Activated gamma-delta T cell (primary cell): ENCODE results near the gene LPCAT3.
"Not testable (repeated sequence)": the region's sequence is repeated elsewhere in the genome, so short reads cannot be mapped to it uniquely, and the experiment has no call there.

Experiments
- DNase-seq: peaks from one replicate; lab custom pipeline; 2025; lab: John Stamatoyannopoulos, UW
- total RNA-seq, 2 donors: gene quantifications; one replicate each; lab custom pipeline; 2026; lab: John Stamatoyannopoulos, UW

The LPCAT3 gene, protein sequence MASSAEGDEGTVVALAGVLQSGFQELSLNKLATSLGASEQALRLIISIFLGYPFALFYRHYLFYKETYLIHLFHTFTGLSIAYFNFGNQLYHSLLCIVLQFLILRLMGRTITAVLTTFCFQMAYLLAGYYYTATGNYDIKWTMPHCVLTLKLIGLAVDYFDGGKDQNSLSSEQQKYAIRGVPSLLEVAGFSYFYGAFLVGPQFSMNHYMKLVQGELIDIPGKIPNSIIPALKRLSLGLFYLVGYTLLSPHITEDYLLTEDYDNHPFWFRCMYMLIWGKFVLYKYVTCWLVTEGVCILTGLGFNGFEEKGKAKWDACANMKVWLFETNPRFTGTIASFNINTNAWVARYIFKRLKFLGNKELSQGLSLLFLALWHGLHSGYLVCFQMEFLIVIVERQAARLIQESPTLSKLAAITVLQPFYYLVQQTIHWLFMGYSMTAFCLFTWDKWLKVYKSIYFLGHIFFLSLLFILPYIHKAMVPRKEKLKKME
- total RNA-seq: 15.6 to 18.6 reads per million in 2 donors

GRCh38 chr12:7018350-7019042, at the start of gene LPCAT3:
Gene LPCAT3, minus strand, starts transcription at chr12:7018476. Its CDS starts 52 bp downstream, at chr12:7018424.
- peak; percentile 96 for DNase-seq

DNA sequence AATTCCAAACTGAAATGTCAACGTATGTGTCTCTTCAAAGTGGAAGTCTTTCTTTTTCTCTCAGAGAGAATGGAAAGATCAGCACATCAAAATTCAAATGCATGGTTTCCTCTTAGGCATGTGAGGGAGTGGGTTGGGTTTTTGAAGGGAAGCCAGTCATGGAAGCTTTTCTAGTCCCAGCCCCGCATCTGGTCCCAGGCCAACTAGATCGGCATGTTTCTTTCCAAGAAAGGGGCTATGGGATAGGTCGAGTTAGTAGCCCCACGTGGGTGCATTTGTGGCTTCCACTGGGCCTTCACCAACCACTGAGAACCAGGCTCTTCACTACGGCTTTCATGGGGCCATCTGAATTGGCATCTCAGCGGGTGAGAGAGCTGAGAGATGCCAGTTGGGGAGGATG, 48.8 kb upstream of the LPCAT3 start:
- no peak for DNase-seq

DNA sequence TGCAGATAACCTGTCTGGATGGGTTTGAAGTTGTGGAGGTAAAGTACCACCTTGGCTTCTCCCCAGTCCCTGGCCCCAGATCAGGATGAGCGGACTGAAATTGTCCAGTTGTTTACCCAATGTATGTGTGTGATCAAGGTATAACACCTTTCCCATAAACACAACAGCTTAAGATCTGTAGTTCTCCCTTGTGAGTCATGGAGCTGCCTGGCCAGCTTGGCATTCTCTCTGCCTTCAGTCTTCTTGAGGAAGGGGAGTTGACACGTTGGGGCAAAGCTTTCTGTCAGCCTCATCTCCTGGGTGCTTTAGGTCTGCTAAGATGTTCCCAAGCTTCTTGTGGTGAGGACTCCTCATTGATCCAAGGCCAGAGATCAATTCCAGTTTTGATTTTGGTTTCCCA, 48.3 kb upstream of the LPCAT3 start:
- no peak for DNase-seq

DNA sequence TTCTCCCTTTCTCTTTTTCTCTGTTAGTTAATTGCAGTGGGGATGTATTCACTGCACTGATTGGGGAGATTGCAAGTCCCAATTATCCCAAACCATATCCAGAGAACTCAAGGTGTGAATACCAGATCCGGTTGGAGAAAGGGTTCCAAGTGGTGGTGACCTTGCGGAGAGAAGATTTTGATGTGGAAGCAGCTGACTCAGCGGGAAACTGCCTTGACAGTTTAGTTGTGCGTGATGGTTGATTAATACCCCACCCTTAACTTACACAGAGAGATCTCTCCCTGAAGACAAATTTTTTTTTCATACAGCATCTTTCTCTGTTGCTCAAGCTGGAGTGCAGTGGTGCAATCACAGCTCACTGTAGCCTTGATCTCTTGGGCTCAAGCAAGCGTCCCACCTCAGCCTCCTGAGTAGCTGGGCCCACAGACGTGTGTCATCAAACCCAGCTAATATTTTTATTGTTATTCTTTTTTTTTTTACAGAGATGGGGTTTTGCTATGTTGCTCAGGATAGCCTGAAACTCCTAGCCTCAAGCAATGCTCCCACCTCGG, 46.9 kb upstream of the LPCAT3 start:
- DNase-seq: no peak

DNA sequence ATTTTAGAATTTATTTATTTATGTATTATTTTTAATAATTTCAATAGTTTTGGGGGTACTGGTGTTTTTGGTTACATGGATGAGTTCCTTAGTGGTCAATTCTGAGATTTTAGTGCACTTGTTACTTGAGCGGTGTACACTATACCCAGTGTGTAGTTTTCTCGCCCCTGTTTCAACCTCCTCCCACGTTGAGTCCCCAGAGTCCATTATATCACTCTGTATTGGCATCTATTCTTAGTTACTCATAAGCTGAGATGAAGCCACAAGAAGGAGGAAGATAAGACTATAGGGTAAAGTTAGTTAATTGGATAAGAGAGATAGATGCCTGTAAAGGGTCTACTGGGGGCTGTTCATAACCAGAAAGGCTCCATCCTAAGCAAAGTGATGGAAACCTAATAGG, 46.2 kb upstream of the LPCAT3 start:
- no peak for DNase-seq

GRCh38 chr12:7061596-7061995, 43.3 kb upstream of the LPCAT3 start:
- no peak for DNase-seq

- DNase-seq: no peak
Observed at GRCh38 chr12:7061138-7061537, 42.9 kb upstream of the LPCAT3 start.

- DNase-seq: no peak
Observed at GRCh38 chr12:7060353-7060954, 42.2 kb upstream of the LPCAT3 start, which contains the start of gene C1S. Gene C1S, plus strand, starts transcription at chr12:7060718. Its CDS starts 1,195 bp downstream, at chr12:7061913.

GRCh38 chr12:7059780-7060179, 41.5 kb upstream of the LPCAT3 start:
- no peak for DNase-seq

DNA sequence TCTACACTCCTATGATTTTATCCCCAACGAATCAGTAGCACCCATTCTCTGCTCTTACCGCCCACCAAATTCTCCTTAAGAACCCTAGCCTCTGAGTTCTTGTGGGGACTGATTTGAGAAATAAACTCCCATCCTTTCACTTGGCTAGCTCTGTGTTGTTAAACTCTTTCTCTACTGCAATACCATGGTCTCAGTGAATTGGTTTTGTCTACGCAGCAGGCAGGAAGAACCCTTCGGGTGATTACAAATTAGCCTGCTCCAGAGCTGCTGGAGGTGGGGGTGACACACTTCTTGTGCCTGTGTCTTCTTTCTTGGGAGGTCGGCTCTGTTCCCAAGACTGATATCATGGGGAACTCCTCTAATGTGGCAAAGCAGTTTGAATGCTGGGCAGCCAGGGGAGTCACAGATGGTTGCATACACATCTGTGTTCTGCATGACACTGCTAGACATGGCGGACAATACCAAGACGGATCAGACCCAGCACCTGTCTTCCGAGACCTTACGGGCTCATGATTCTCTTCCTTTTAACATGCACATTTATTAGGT, 40.6 kb upstream of the LPCAT3 start:
- no peak for DNase-seq

DNA sequence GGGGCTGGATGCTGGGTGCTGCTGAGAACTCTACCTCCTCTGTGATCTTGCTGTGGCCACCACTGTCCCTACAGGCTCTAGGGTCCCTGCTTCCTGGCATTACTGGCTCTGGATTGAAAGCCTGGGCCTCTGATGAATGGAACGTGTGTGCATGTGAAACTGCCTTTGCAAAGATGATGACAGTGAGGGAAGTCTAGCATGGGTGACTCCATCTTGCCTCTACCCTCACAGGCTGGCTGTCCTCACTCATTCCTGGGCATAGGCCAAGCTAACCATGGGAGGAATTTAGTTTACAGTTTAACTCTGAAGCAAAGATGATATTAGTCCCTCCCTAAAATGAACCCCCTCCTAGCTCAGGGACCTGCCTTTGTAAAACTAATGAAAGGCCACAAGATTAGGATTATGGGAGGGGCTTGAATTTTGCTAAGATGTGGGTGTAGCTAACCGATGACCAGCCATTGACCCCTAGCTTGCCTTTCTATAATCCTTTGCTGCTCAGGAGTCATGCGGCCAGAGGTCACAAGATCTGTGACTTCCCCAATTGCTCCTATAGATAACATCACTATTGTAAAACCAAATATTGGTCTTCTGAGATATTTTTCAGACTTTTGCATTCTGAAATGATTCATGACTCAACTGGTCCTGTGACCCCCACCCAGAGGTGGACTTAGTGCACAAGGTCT, 40.0 kb upstream of the LPCAT3 start:
- DNase-seq: no peak

DNA sequence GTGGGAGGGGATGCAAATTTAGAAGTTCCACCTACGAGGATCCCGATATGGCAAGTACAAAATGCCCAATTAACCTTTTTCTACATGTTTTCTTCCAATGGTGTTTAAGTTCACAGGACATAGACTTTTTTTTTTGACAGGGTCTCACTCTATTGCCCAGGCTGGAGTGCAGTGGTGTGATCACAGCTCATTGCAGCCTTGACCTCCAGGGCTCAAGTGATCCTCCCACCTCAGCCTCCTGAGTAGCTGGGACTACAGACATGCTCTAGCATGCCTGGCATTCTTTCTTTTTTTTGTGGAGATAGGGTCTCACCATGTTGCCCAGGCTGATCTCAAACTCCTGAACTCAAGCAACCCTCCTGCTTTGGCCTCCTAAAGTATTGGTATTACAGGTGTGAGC, 37.5 kb upstream of the LPCAT3 start:
- DNase-seq: not testable (repeated sequence)

DNA sequence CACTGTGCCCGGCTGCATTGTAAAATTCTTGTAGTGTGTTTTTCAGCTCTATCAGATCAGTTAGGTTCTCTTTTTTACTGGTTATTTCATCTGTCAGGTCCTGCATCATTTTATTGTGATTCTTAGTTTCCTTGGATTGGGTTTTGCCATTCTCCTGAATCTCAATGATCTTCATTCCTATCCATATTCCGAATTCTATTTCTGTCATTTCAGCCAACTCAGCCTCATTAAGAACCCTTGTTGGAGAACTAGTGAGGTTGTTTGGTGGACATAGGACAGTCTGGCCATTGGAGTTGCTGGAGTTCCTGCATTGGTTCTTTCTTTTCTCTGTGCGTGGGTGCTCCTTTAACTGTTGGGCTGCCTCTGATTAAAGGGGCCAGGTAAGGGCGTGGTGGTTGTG, 36.6 kb upstream of the LPCAT3 start:
- DNase-seq: no peak

DNA sequence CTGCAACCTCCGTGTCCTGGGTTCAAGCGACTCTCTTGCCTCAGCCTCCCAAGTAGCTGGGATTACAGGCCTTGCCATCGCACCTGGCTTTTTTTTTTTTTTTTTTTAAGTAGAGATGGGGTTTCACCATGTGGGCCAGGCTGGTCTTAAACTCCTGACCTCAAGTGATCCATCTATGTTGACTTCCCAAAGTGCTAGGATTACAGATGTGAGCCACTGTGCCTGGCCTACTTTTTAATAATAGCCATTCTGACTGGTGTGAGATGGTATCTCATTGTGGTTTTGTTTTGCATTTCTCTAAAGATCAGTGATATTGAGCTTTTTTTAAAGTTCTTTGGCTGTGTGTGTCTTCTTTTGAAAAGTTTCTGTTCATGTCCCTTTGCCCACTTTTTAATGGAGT, 31.7 kb upstream of the LPCAT3 start:
- DNase-seq: not testable (repeated sequence)

DNA sequence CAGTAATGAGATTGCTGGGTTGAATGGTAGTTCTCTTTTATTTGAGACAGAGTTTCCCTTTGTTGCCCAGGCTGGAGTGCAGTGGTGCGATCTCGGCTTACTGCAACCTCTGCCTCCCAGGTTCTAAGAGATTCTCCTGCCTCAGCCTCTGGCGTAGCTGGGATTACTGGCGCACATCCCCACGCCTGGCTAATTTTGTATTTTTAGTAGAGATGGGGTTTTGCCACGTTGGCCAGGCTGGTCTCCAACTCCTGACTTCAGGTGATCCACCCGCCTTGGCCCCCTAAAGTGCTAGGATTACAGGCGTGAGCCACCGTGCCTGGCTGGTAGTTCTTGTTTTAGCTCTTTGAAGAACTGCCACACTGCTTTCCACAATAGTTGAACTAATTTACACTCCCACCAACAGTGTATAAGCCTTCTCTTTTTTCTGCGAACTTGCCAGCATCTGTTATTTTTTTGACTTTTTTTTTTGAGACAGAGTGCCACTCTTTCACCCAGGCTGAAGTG, 31.2 kb upstream of the LPCAT3 start:
- not testable (repeated sequence) for DNase-seq

DNA sequence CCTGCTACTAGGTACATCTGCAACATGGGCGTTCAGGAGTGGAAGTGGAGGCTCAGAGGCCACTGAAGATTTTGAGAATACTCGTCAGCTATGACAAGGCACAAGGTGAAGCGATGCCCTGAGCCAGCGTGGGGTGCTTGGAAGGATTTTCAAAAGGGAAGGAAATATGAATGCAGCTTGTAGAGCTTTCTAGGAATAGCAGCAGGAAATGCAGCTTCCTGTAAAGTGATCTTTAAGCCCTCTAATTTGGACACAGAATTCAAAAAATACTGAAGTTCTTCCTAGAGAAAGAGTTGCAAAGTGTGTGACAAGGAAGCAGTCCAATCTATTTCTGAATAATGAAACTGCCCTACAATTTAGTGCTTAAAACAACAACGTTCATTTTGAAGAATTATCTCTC, 29.0 kb upstream of the LPCAT3 start:
- DNase-seq: no peak

DNA sequence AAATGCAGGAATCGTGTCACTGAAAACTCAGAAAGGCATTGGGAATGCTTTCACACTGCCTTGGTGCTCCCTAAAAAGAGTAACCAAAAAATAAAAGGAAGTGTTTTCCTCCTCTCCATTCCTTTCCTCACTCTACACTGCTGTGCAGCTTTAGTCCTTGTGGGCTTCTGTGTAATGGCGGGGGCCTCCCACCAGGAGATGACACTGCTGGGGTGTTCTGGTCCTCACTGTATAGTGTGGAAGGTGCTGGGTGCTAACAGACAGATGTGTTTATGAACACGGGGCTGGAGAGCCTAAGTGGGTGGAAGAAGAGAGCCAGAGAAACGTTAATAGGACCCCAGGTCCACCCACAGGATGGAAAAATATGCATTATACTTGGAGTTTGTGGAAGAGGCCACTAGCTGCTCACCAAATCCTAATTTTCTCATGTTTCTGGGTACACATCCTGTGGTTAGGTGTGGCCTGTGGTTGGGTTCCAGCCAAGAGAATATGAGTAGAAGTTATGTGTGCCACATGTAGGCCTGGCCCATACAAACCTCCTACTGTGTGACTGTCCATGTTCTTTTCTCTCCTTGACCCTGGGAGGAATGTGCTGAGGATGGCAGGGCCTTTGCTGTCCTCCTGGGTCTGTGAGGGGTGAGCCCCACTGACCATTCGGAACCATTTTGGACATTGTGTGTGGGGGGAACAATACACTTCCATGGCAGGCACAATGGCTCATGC, 28.3 kb upstream of the LPCAT3 start:
- no peak for DNase-seq

DNA sequence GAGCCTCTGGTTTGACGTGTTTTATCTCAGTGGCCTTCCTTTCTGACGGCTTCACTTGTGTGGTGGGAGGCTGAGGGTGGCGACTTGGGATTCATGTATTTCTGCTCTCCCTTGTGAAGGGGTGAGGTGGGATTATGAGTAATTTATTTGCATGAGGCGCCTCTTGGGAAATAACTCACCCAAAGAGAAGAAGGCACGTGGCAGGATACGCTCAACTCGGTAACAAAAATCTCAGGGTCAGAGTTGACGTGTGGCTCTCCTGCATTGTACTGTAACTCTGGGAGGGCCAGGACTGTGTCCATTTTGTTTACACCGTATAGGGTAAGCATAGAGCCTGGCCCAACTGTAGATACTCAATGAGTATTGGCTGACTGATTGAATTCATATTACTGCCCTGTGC, 27.6 kb upstream of the LPCAT3 start:
- DNase-seq: no peak

- DNase-seq: no peak
Observed at GRCh38 chr12:7042842-7043241, 24.6 kb upstream of the LPCAT3 start.

GRCh38 chr12:7039403-7039802, 21.1 kb upstream of the LPCAT3 start:
- DNase-seq: no peak

GRCh38 chr12:7038591-7038990, 20.3 kb upstream of the LPCAT3 start:
- no peak for DNase-seq
